ENCODE data around the gene CHST8.

- no peak for TF ChIP-seq POLR2A (IDR thresholded peaks at IDR 0.05)
- TF ChIP-seq, protein P1, sequence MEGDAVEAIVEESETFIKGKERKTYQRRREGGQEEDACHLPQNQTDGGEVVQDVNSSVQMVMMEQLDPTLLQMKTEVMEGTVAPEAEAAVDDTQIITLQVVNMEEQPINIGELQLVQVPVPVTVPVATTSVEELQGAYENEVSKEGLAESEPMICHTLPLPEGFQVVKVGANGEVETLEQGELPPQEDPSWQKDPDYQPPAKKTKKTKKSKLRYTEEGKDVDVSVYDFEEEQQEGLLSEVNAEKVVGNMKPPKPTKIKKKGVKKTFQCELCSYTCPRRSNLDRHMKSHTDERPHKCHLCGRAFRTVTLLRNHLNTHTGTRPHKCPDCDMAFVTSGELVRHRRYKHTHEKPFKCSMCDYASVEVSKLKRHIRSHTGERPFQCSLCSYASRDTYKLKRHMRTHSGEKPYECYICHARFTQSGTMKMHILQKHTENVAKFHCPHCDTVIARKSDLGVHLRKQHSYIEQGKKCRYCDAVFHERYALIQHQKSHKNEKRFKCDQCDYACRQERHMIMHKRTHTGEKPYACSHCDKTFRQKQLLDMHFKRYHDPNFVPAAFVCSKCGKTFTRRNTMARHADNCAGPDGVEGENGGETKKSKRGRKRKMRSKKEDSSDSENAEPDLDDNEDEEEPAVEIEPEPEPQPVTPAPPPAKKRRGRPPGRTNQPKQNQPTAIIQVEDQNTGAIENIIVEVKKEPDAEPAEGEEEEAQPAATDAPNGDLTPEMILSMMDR (IDR thresholded peaks at IDR 0.05) = no peak
Measured at GRCh38 chr19:33770107-33770506, 148.4 kb downstream of the CHST8 start.
